HG03457 (cell line): ENCODE data around the gene COMMD7.
"Not testable (repeated sequence)": the region's sequence is repeated elsewhere in the genome, so short reads cannot be mapped to it uniquely, and the experiment has no call there.

Source experiments
- ATAC-seq: cut with Tn5 transposase; IDR thresholded peaks from one replicate; pipeline ENCODE4 v1.9.1; 2021; ENCODE audit warnings: moderate number of reproducible peaks; ENCODE audit not compliant: unreplicated experiment

COMMD7 gene

DNA sequence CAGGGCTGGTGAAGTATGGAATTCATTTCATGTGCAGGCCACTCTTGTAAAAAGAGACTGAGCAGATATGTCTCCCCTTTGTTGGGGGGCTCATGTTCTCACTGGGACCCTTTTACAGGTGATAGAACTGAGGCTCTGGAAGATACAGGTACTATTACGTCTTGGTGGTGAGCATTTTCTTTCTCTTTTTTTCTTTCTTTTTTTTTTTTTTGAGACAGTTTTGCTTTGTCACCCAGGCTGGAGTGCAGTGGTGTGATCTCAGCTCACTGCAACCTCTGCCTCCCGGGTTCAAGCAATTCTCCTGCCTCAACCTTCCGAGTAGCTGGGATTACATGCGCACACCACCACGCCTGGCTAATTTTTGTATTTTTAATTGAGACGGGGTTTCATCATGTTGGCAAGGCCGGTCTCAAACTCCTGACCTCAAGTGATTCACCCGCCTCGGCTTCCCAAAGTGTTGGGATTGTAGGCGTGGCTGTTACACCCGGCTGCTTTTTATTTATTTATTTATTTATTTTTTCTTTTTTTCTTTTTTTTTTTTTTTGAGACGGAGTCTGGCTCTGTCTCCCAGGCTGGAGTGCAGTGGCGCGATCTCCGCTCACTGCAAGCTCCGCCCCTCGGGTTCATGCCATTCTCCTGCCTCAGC lies 22.1 kb upstream of the COMMD7 start:
- ATAC-seq = not testable (repeated sequence)

DNA sequence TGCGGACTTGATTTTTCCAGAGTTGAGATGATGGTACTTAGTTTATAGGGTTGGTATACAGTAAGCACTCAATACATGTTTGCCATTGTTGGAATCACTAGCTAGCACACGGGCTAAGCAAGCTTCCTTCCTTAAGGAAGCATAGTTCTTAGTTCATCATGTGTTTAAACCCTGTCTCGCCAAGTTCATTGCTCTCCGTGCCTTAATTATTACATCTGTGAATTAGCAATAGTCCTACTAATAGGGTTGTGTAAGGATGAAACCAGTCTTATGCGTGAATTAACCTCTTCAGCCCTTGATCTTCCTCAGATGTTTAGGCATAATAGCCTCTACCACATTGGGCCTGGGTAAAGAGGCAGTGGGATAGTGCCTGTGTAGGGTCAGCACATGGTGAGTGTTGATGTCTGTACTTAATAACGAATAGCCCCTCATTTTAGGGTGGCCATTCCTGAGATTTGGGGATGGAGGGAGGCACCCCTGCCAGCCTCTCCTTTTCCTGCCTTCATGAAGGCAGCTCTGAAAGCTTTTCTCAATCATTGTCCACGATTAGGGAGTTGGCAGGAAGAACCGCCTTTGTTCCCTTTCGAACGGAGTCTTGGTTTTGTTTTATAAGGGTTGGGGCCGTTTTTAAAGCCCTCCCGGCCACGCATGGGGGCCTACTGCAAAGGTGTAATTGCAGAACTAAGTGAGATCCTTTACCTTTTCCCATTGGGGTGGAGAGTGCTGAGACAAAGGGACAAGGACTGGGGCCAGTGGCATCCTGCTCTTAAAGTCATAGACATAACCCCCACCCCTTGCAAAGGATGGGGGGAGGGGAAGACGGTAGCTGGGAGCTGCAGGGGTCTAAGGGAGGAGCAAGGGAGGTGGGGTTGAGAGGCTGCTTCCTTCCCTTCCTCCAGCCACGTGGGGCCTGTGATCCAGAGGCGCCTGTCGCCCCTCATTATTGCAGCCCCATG lies 21.0 kb upstream of the COMMD7 start:
- ATAC-seq = no peak

DNA sequence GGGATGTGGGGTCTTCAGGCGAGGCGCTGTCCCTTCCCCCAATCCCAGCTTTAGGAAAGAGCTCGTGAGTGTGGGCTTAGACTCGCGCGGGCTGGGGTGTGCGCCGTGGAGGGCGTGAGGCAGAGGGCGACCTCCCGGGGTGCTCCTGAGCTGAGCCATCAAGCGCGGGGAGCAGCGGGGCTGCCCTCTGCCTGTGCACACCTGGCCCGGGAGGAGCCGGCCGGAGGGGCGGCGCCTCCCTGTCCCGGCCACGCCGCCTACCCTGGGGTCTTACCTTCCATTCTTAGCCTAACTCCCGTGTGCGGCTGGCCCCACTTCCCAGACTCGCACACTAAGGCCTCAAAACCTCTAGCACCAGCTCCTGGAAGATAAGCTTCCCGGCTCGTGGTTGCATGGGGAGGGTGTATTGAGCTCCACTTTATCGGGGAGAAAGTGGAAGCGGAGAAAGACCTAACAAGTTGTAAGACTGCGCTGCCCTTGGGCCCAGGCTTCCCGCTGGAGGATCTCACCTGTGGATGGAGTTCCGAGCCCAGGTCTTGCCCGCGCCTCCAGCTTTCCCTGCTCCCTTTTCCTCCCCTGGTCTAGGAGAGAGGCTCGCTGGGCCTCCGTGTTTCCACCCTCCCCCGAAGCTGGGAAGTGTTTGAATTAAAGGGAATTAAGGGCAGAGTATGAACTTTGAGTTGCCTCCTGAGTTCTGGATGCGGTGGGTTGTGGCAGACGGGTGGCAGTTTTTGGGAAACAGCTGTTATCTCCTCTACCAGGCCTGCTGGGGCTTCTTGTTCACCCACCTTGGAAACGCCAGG lies 20.1 kb upstream of the COMMD7 start:
- ATAC-seq = no peak

DNA sequence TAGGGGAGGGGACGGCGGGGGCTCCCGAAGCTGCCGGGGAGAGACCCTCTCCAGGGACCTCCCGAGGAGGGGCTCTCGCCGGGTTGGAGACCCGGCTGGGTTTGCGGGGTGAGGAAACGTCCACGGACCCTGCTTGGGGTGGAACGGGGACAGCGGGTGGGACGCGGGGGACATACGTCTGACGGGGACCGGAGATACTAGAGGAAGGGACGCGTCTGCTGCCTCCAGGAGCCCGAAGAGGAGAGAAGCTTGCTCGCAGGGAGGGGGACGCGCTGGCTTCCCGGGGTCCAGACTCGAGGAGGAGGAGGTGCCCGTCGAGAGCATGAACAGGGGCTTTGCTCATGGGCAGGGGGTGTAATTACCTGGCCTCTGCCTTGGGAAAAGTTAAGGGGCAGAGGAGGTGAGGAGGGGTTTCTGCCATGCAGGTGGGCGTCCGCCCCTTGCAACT lies 19.5 kb upstream of the COMMD7 start:
- no peak for ATAC-seq

DNA sequence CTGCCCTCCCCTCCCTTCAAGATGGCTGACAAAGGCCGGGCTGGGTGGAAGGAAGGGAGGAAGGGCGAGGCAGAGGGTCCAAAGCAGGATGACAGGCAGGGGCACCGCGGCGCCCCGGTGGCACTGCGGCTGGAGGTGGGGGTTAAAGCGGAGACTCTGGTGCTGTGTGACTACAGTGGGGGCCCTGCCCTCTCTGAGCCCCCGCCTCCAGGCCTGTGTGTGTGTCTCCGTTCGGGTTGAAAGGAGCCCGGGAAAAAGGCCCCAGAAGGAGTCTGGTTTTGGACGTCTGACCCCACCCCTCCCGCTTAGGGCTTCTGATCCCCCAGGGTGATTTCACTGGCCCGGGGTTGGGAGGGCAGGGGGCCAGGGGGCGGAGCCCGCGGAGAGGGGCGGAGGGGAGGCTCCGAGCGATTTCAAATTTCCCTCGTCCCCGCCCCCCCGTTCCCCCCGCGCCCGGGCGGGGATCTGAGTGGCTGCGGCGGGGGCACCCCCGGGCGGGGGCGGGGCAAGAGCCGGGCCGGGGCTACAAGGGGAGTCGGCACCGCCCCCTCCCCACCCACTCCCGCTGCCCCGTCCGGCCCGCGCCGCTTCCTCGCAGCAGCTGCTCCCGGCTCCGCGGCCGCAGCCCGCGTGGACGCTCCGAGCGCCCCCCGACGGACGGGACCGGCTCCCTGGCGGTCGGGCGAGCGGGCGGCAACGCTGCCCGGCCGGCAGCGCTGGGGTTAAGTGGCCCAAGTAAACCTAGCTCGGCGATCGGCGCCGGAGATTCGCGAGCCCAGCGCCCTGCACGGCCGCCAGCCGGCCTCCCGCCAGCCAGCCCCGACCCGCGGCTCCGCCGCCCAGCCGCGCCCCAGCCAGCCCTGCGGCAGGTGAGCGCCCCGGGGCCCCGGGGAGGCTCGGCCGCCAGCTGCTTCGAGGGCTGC lies 18.8 kb upstream of the COMMD7 start, which contains the start of gene DNMT3B:
Gene DNMT3B (plus strand): TSS at position 555 of the 923 bp plus-strand sequence. CDS start 17,939 bp downstream, outside the sequence.
- ATAC-seq = no peak

DNA sequence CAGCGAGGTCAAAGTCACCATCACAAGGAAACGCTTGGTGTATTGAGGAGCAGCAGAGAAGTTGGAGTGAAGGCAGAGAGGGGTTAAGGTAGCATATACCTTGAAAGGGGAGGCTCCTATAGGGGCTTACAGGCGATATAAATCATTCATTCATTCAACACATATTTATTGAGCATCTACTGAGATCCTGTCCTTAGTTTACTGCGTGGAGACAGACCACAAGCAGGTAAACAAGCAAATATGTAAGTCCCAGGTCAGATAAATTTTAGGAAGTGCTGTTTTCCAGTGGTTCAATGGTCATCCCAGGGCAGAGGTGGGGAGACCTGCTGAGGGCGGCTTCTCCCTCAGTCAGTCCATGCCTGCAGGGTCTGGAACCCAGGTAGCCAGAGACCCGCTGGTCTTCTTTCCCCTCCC lies 18.2 kb upstream of the COMMD7 start:
- no peak for ATAC-seq

DNA sequence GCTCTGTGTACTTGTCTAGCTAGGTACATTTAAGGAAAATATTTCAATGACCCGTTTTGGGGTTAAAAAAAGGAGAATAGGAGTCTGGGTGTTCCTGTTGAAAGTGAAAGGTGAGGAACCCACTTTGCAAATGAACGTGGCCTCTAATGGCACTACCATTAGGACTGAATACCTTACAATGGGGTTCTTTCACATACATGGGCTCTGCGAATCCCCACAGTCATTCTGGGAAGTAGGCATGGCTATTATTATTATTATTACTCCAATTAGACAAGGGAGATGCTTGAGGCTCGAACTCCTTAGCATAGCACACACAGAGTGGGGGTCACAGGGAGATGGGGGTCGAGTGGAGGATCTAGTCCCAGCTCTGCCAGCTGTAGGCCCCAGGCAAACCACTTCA lies 12.9 kb upstream of the COMMD7 start:
- ATAC-seq = no peak

DNA sequence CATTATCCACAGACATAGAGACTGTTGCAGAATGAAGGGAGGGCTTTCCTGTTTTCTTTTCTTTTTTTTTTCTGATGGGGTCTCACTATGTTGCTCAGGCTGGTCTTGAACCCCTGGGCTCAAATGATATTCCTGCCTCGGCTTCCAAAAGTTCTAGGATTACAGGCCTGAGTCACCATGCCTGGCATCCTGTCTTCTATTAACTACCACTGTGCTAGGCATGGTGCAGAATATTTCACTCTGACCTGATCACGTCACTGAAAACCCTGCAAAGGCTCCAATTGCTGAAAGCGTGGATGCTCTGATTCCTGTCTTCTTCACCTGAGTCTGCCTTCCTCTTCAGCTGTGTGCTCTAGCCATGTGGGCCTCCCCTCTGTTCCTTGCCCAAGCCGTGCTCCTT lies 10.5 kb upstream of the COMMD7 start:
- no peak for ATAC-seq

DNA sequence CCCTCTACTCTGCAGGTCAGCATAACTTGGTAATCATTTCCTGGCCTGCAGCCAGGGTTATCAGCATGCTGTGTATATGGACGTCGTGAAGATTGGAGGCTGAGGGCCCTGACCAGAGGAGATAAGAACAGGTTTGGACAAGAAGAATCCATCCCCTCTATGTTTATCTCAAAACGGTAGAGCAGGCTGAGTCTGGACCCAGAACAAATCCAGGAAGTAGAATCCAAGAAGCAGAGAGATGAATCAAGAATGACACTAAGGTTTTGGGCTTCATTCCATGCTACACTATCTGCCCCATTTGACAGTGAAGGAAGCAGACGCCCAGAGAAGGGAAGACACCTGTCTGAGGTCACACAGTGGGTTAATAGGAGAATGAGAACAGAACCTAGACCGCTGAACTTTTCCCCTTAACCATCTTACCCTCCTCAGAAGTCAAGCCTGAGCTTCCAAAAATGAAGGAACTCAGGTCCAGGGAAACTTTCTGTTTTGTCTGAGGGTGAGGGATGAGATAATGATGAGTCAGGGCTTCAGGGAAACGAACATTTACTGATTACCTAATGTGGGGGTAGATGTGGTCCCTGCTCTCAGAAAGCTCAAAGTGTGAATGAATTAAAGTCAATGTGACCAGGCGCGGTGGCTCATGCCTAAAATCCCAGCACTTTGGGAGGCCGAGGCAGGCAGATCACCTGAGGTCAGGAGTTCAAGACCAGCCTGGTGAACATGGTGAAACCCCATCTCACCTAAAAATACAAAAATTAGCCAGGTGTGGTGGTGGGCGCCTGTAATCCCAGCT lies 9.4 kb upstream of the COMMD7 start:
- ATAC-seq = no peak

DNA sequence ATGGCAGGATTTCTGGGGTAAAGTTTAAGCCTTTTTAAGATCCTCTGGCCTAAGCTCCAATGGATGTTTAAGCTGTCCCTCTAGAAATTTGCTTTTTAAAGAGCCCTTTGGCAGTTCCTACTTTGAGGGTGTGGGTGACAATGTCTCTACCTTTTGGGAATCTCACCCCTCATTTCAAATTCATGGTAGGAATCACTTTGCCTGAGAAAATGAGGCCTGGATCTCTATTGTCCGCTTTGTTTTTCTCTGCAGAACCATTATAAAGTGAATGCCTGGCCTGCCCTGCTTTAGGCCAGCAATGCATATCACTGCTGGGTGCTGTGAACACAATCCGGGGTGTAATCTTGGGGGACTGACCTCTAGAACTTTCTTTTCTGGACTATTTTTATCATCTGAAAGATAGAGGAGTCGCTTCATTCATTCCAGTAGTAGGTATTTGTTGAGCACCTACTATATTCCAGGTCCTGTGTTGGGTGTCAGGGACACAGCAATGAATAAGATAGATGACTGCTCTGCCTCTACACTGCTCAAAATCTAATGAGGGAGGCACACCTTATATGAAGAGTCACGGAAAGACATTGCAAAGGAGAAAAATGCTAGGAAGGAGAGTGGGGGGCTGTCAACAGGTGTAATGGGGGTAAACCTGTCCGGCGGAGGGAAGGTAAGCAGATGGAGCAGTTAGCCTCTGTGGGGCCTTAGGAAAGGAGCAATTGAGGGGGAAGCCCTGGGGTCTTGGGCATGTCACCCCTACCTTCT lies 8.6 kb upstream of the COMMD7 start:
- no peak for ATAC-seq

DNA sequence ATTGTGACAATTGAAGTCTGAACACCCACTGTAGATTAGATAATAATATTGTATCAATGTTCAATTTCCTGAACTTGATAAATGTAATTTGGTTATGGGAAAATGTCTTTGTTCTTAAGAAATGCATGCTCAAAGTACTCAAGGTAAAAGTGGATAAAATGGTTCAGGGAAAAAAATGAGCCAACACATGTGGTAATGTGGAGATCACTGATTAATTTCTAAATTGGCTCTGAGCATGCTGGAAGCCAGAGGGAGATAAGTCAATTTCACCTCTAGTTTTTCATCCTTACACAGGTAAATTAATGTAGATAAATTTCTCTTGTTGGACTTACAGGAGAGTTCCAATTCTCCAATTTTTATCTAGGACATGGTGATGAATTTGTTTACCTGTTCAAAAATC lies 8.0 kb upstream of the COMMD7 start:
- no peak for ATAC-seq

DNA sequence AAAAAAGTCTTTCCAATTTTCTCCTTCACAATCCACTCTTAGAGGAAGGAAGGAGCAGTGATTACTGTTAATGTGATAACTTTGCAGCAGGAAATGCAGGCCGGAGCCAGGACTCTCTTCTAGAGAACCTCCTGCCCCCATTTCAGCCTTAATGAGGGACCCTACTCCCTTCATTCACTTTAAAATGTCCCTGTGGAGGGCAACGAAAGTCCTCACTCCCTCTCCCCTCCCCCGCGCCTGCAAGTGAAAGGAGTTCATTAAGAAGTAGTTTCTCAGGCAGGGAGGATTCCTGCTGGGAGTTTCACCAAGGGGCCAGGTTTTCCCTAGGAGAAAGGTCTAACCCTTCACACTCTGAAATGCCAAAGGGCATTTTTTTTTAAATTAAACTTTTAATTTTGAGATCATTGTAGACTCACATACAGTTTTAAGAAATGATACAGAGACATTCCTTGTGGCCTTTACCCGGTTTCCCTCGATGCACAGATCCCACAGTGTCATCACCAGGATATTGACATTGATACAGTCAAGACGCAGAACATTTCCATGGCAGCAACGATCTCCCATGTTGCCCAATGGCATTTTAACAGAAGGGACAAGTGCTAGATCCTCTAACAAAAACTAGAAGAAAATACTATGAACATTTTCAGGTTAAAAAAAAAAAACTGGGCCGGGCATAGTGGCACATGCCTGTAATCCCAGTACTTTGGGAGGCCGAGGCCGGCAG lies 6.8 kb upstream of the COMMD7 start:
- no peak for ATAC-seq

DNA sequence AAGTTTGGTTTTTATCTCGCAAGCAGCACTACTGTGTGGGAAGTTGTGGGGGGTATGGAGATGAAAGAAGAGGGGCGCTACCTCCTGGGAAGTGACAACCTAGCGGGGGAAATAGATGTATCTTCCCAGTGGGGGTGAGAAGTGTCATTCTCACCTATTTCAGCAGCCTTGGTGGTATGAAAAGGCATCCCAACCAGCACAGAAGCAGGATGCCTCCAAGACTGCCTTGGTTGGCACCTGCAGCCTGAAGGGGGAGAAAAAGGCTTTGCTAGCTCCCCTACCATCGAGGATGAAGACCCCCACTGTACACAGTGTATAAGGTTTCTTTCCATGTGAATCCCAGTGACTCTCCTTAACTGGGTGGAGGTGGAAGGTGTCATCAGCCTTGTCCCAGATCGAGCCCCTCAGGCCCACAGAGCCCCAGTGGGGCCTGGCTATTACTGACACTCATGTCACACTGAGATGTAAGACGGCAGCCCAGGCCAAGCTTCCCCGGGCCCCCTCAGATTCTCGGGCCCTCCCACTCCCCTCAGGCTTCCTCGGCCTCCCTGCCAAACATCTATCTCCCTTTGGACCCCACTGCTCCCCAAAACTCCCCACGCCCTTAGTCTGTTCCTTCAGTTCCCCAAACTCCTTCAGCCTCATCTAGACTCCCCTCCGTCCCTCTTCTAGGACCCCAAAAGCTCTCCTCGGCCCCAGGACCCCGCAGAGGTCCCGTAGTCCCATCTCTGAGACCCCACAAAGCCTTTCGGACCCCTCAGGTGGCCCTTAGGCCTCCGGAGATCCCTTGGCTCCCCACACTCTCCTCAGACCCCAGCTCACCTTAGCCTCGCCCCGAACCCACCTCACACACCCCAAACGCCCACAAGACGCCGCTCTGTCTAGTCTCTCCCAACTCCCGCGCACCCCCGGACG lies 688 bp downstream of the COMMD7 start:
- no peak for ATAC-seq

DNA sequence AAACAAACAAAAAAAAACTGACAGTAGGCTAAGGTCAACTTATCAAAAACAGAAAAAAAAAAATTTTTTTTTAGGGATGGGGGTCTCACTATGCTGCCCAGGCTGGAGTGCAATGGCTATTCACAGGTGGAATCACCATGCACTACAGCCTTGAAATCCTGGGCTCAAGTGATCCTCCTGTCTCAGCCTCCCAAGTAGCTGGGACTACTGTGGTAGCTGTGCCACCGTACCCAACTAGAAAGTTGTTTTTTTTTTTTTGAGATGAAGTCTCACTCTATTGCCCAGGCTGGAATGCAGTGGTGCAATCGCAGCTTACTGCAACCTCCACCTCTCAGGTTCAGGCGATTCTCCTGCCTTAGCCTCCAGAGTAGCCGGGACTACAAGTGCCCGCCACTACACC lies 2.1 kb downstream of the COMMD7 start:
- ATAC-seq = no peak

DNA sequence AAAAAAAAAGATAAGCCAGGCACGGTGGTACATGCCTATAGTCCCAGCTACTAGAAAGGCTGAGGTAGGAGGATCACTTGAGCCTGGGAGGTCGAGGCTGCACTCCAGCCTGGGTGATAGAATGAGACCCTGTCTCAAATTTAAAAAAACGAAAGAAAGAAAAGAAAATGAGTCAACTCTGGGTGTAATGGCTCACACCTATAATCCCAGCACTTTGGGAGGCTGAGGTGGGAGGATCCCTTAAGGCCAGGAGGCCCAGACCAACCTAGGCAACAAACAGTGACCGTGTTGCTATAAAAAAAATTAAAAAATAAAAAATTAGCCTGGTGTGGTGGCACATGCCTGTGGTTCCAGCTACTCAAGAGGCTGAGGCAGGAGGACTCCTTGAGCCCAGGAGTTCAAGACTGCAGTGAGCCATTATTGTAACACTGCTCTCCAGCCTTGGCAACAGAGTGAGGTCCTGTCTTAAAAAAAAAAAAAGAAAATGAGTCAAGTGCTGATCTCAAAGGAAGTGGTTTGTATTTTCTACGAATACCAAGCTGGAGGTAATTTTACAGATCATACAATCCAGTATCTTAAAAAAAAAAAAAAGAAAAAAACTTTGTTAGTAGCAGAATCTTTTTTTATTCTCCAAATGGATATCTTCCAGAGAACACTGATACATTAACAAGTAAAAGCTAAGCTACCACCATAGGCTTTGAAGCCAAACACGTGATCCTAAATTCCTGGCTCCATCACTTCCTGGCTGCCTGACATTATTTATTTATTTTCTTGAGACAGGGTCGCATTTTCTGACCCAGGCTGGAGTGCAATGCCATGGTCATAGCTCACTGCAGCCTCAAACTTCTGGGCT lies 5.7 kb downstream of the COMMD7 start:
- no peak for ATAC-seq

DNA sequence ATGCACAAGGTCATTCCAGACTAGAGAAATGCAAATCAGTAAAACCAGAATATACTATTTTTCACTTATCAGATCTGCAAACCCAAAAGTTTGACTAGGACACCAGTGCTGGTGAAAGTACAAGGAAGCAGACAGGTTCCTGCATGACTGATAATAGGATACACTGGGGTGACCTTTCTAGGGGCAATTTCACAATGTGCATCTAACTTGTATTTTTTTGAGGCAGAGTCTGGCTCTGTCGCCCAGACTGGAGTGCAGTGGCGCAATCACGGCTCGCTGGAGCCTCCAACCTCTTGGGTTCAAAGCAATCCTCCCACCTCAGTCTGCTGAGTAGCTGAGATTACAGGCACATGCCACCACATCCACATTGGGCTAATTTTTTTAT lies 11.4 kb downstream of the COMMD7 start:
- no peak for ATAC-seq
